NOMO-1 treated with dmso at 0.1 percent for 144 hours (cell line): ENCODE results near the gene DIP2B.

Experiments
- DNase-seq: peaks from one replicate; lab custom pipeline; 2025; ENCODE audit not compliant: unreplicated experiment; lab: John Stamatoyannopoulos, UW

DIP2B gene

GRCh38 chr12:50574601-50575348 is 70.0 kb downstream of the DIP2B start:
- DNase-seq = no peak

GRCh38 chr12:50579757-50580267 is 75.0 kb downstream of the DIP2B start:
- no peak for DNase-seq

GRCh38 chr12:50580436-50580835 is 75.7 kb downstream of the DIP2B start:
- no peak for DNase-seq

- no peak for DNase-seq
These were observed 76.7 kb downstream of the DIP2B start for GRCh38 chr12:50581226-50582184.

- DNase-seq = no peak
These were observed 79.3 kb downstream of the DIP2B start for GRCh38 chr12:50584135-50584534.

GRCh38 chr12:50589650-50590435 is 85.1 kb downstream of the DIP2B start:
- DNase-seq = no peak

GRCh38 chr12:50590869-50591268 is 86.1 kb downstream of the DIP2B start:
- no peak for DNase-seq

- DNase-seq = no peak
These were observed 90.9 kb downstream of the DIP2B start for GRCh38 chr12:50595667-50596066.

- DNase-seq = no peak
These were observed 92.7 kb downstream of the DIP2B start for GRCh38 chr12:50597200-50598195.

GRCh38 chr12:50598321-50598862 is 93.6 kb downstream of the DIP2B start:
- DNase-seq = no peak

GRCh38 chr12:50599366-50600095 is 94.7 kb downstream of the DIP2B start:
- DNase-seq = no peak

GRCh38 chr12:50600364-50600763 is 95.6 kb downstream of the DIP2B start:
- DNase-seq = no peak

GRCh38 chr12:50603817-50604639 is 99.2 kb downstream of the DIP2B start:
- DNase-seq = no peak

GRCh38 chr12:50604640-50604920 is 99.8 kb downstream of the DIP2B start:
- no peak for DNase-seq

GRCh38 chr12:50606675-50607375 is 102.0 kb downstream of the DIP2B start:
- DNase-seq = no peak

- DNase-seq = no peak
These were observed 104.6 kb downstream of the DIP2B start for GRCh38 chr12:50609292-50609874.

- no peak for DNase-seq
These were observed 105.4 kb downstream of the DIP2B start for GRCh38 chr12:50610171-50610570.
